Thymus (tissue), 11 donors: ENCODE measurements around the gene LLGL1. TPM values are rescaled to one million over a fixed set of nuclear protein-coding genes. Genes with fewer than 3 reads are reported as not detected.

Source experiments
- DNase-seq, 9 donors: peaks; one replicate each; pipeline ENCODE4 v3.0.0-alpha.2; 2013; ENCODE audit warnings: low spot score in 9 of 9, low read depth in 6 of 9, missing footprints in 1 of 9
- H3K27ac ChIP-seq, 2 donors: one replicate each; pipeline ENCODE4 v1.5.1; 2013; ENCODE audit warnings: control low read depth in 1 of 2, low read depth in 1 of 2, low read length in 1 of 2, mild to moderate bottlenecking in 1 of 2, moderate library complexity in 1 of 2
- H3K27me3 ChIP-seq, 2 donors: one replicate each; pipeline ENCODE4 v1.5.1; 2013; ENCODE audit warnings: low read length in 1 of 2; ENCODE audit not compliant: control insufficient read depth in 2 of 2, insufficient read depth in 1 of 2
- H3K36me3 ChIP-seq, 2 donors: one replicate each; pipeline ENCODE4 v1.5.1; 2013; ENCODE audit warnings: low read length in 1 of 2, mild to moderate bottlenecking in 1 of 2, moderate library complexity in 1 of 2; ENCODE audit not compliant: control insufficient read depth in 2 of 2, insufficient read depth in 2 of 2
- H3K4me1 ChIP-seq, 2 donors: one replicate each; pipeline ENCODE4 v1.5.1; 2013; ENCODE audit warnings: low read length in 2 of 2; ENCODE audit not compliant: control insufficient read depth in 2 of 2, insufficient read depth in 2 of 2
- H3K4me3 ChIP-seq, 2 donors: one replicate each; pipeline ENCODE4 v1.5.1; 2013; ENCODE audit warnings: low read length in 2 of 2, control low read depth in 1 of 2, mild to moderate bottlenecking in 1 of 2
- H3K9me3 ChIP-seq, 2 donors: one replicate each; pipeline ENCODE4 v1.5.1; 2013; ENCODE audit warnings: low read length in 1 of 2, mild to moderate bottlenecking in 1 of 2; ENCODE audit not compliant: control insufficient read depth in 2 of 2, insufficient read depth in 1 of 2
- WGBS: extraction: QIAGEN DNeasy Blood & Tissue Kit; methylation state at CpG from one replicate; pipeline ENCODE4 v1.1.7; 2013; 5-methylcytosine and 5-hydroxymethylcytosine counted together
- polyA plus RNA-seq: library from polyadenylated mRNA; stranded (reverse); fragments of 200-250 nt; gene quantifications from one replicate; pipeline ENCODE4 v1.2.3, GENCODE V29; 2013
- total RNA-seq: library from RNA; stranded (reverse); fragments of 120-200 nt; gene quantifications from one replicate; pipeline ENCODE4 v1.2.4, GENCODE V29; 2013
- donor health status: healthy.

LLGL1 gene
- total and polyA plus RNA-seq, 2 donors, result 8.0 to 8.3 TPM

DNA sequence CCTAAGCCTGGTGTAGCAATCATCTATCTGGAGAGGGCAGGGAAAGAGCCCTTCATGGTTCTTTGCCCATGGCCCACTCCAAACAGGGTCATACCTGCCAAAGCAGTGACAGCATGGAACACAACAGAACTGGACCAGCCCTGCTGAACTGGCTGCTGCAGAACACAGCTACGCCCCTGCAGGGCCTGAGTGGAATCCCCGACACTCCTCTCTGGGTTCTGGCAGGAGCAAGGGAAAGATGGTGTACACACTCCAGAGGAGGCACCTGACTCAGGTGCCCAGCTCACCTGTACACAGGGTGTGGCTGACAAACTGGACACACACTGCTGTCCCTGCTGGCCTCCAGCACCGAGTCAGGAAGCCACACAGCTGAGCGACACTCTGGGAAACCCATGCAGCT lies 54.8 kb downstream of the LLGL1 start:
- 97% methylated on average over 4 of the region's 4 CpGs for WGBS
- no peak for DNase-seq
- no peak overlapping the region for H3K27ac ChIP-seq

GRCh38 chr17:18280766-18281371 lies 55.4 kb downstream of the LLGL1 start:
- H3K27ac ChIP-seq, result no peak overlapping the region
- H3K4me1 ChIP-seq, result no peaks in the 10 kb centered on the region
- peaks cover 80 to 83% of the 10 kb centered on the region in 2 donors for H3K36me3 ChIP-seq
- H3K27me3 ChIP-seq, result no peaks in the 10 kb centered on the region
- H3K9me3 ChIP-seq, result peaks cover 0 to 3% of the 10 kb centered on the region in 2 donors
- H3K4me3 ChIP-seq, result no peak overlapping the region
- no peak for DNase-seq
- WGBS, result 92% methylated on average over 5 of the region's 5 CpGs

More for the DNA sequence above, 54.8 kb downstream of the LLGL1 start:
- Histone ChIP-seq H3K4me3 (no peak overlapping the region), H3K36me3 (peaks cover 78 to 79% of the 10 kb centered on the region in 2 donors), H3K27me3 (no peaks in the 10 kb centered on the region), H3K4me1 (no peaks in the 10 kb centered on the region), H3K9me3 (peaks cover 0 to 3% of the 10 kb centered on the region in 2 donors)

- WGBS, result 98% methylated on average over 6 of the region's 6 CpGs
- Histone ChIP-seq H3K27me3 (no peaks in the 10 kb centered on the region), H3K9me3 (peaks cover 0 to 3% of the 10 kb centered on the region in 2 donors), H3K4me3 (no peak overlapping the region), H3K27ac (no peak overlapping the region), H3K4me1 (no peaks in the 10 kb centered on the region), H3K36me3 (peaks cover 72 to 80% of the 10 kb centered on the region in 2 donors)
- no peak for DNase-seq
These were observed 56.4 kb downstream of the LLGL1 start for GRCh38 chr17:18281788-18282187.

GRCh38 chr17:18285296-18285695 lies 59.9 kb downstream of the LLGL1 start:
- WGBS, result 99% methylated on average over 11 of the region's 11 CpGs
- H3K27me3 ChIP-seq, result no peaks in the 10 kb centered on the region
- peaks cover 0 to 2% of the 10 kb centered on the region in 2 donors for H3K9me3 ChIP-seq
- no peak overlapping the region for H3K4me3 ChIP-seq
- peaks cover 78 to 81% of the 10 kb centered on the region in 2 donors for H3K36me3 ChIP-seq
- H3K4me1 ChIP-seq, result no peaks in the 10 kb centered on the region
- H3K27ac ChIP-seq, result no peak overlapping the region
- DNase-seq, result no peak

GRCh38 chr17:18291718-18292540 lies 66.5 kb downstream of the LLGL1 start:
- Histone ChIP-seq H3K27ac (no peak overlapping the region), H3K4me3 (no peak overlapping the region), H3K36me3 (peaks cover 68 to 72% of the 10 kb centered on the region in 2 donors), H3K9me3 (no peaks in the 10 kb centered on the region), H3K4me1 (no peaks in the 10 kb centered on the region), H3K27me3 (no peaks in the 10 kb centered on the region)
- WGBS, result 97% methylated on average over 15 of the region's 15 CpGs
- no peak for DNase-seq

Other genes starting within 250 kb of the LLGL1 start
- 16.4 TPM for gene ATPAF2, start 186.5 kb upstream of the LLGL1 start, total RNA-seq
- 23.1 TPM for gene ATPAF2, start 186.5 kb upstream of the LLGL1 start, polyA plus RNA-seq
- 4.9 TPM for gene GID4, start 186.2 kb upstream of the LLGL1 start, total RNA-seq
- 6.0 TPM for gene GID4, start 186.2 kb upstream of the LLGL1 start, polyA plus RNA-seq
- 32.4 TPM for gene DRG2, start 137.7 kb upstream of the LLGL1 start, total RNA-seq
- gene DRG2, start 137.7 kb upstream of the LLGL1 start, polyA plus RNA-seq, result 46.4 TPM
- gene MYO15A, start 116.9 kb upstream of the LLGL1 start, total RNA-seq, result 0.24 TPM
- 1.9 TPM for gene MYO15A, start 116.9 kb upstream of the LLGL1 start, polyA plus RNA-seq
- 58.3 TPM for gene ALKBH5, start 41.8 kb upstream of the LLGL1 start, total RNA-seq
- 48.5 TPM for gene ALKBH5, start 41.8 kb upstream of the LLGL1 start, polyA plus RNA-seq
- gene FLII, start 33.1 kb downstream of the LLGL1 start, total RNA-seq, result 112 TPM
- 195 TPM for gene FLII, start 33.1 kb downstream of the LLGL1 start, polyA plus RNA-seq
- gene MIEF2, start 35.0 kb downstream of the LLGL1 start, total RNA-seq, result 5.4 TPM
- 8.5 TPM for gene MIEF2, start 35.0 kb downstream of the LLGL1 start, polyA plus RNA-seq
- 22.6 TPM for gene TOP3A, start 89.4 kb downstream of the LLGL1 start, total RNA-seq
- gene TOP3A, start 89.4 kb downstream of the LLGL1 start, polyA plus RNA-seq, result 23.5 TPM
- gene SMCR8, start 89.7 kb downstream of the LLGL1 start, total RNA-seq, result 7.8 TPM
- gene SMCR8, start 89.7 kb downstream of the LLGL1 start, polyA plus RNA-seq, result 7.3 TPM
- gene SHMT1, start 137.9 kb downstream of the LLGL1 start, total RNA-seq, result 34.2 TPM
- 16.1 TPM for gene SHMT1, start 137.9 kb downstream of the LLGL1 start, polyA plus RNA-seq
- 4.3 TPM for gene EVPLL, start 152.1 kb downstream of the LLGL1 start, total RNA-seq
- 0.25 TPM for gene EVPLL, start 152.1 kb downstream of the LLGL1 start, polyA plus RNA-seq